Measurements from ENCODE around the gene NMNAT2. TPM values are rescaled to one million over a fixed set of nuclear protein-coding genes. Genes with fewer than 3 reads are reported as not detected.

Gene NMNAT2
- total RNA-seq, 1 experiment from 2014 or later, result 0.39 TPM

- no peaks in the 10 kb centered on the region for H3K27me3 ChIP-seq (ENCODE audit: control insufficient read depth, insufficient read depth, low read length)
Measured at GRCh38 chr1:183285746-183286145, 132.4 kb downstream of the NMNAT2 start.

GRCh38 chr1:183285256-183285655 is 132.9 kb downstream of the NMNAT2 start:
- ATAC-seq (no peak), DNase-seq (ENCODE audit: low read depth, low spot score) (no peak)
- intact Hi-C loops (cut with micrococcal nuclease; ENCODE audit: unreplicated experiment), result loop anchor here (10.0 kb wide), 2 partner anchors 170 to 260 kb away; no protein-coding TSS in a partner anchor
- no peaks in the 10 kb centered on the region for H3K27me3 ChIP-seq (ENCODE audit: control insufficient read depth, insufficient read depth, low read length)
- no TSS peak for BruUV-seq (replicated peaks)
- CTCF ChIA-PET, result no interaction called here
- no peak overlapping the region for H3K27ac ChIP-seq (ENCODE audit: low read length)
- no peaks in the 10 kb centered on the region for H3K9me3 ChIP-seq (ENCODE audit: control insufficient read depth, insufficient read depth, low read depth, low read length)
- POLR2A ChIA-PET, result no interaction called here
- H3K36me3 ChIP-seq (ENCODE audit: control insufficient read depth, insufficient read depth, low read length), result no peaks in the 10 kb centered on the region
- TF ChIP-seq CTCF (IDR thresholded peaks at IDR 0.05) (no peak), POLR2AphosphoS5 (IDR thresholded peaks at IDR 0.05; ENCODE audit: low read depth, low read length) (no peak), REST (IDR thresholded peaks at IDR 0.05; ENCODE audit: insufficient read depth in 1 of 2, low read depth in 2 of 2, low read length in 1 of 2) (no peak), SIN3A (IDR thresholded peaks at IDR 0.05; ENCODE audit: borderline replicate concordance, insufficient read depth, low read depth, low read length) (no peak), TCF7L2 (IDR thresholded peaks at IDR 0.05; ENCODE audit: low read depth, low read length) (no peak)
- no peak overlapping the region for H3K4me3 ChIP-seq (ENCODE audit: low read depth in 2 of 2, low read length in 2 of 2)
- in situ Hi-C loops (cut with HindIII; ENCODE audit: low pct_unique_long_range_greater_than_20kb, low sequenced_read_pairs), result no loop called here
- no peaks in the 10 kb centered on the region for H3K4me1 ChIP-seq (ENCODE audit: control insufficient read depth, insufficient read depth, low read length)

More at GRCh38 chr1:183285746-183286145, 132.4 kb downstream of the NMNAT2 start:
- ChIA-PET POLR2A (no interaction called here), CTCF (no interaction called here)
- Histone ChIP-seq H3K27ac (ENCODE audit: low read length) (no peak overlapping the region), H3K36me3 (ENCODE audit: control insufficient read depth, insufficient read depth, low read length) (no peaks in the 10 kb centered on the region), H3K9me3 (ENCODE audit: control insufficient read depth, insufficient read depth, low read depth, low read length) (no peaks in the 10 kb centered on the region), H3K4me1 (ENCODE audit: control insufficient read depth, insufficient read depth, low read length) (no peaks in the 10 kb centered on the region), H3K4me3 (ENCODE audit: low read depth in 2 of 2, low read length in 2 of 2) (no peak overlapping the region)
- intact Hi-C loops (cut with micrococcal nuclease; ENCODE audit: unreplicated experiment), result loop anchor here (10.0 kb wide), 2 partner anchors 169 to 259 kb away; no protein-coding TSS in a partner anchor
- no peak for ATAC-seq
- TF ChIP-seq CTCF (IDR thresholded peaks at IDR 0.05) (no peak), REST (IDR thresholded peaks at IDR 0.05; ENCODE audit: insufficient read depth in 1 of 2, low read depth in 2 of 2, low read length in 1 of 2) (no peak), SIN3A (IDR thresholded peaks at IDR 0.05; ENCODE audit: borderline replicate concordance, insufficient read depth, low read depth, low read length) (no peak), POLR2AphosphoS5 (IDR thresholded peaks at IDR 0.05; ENCODE audit: low read depth, low read length) (no peak), TCF7L2 (IDR thresholded peaks at IDR 0.05; ENCODE audit: low read depth, low read length) (no peak)
- in situ Hi-C loops (cut with HindIII; ENCODE audit: low pct_unique_long_range_greater_than_20kb, low sequenced_read_pairs), result no loop called here
- no peak for DNase-seq (ENCODE audit: low read depth, low spot score)
- no TSS peak for BruUV-seq (replicated peaks)

Measured in Panc1 (cell line).